Parathyroid adenoma (tissue), 2 donors: ENCODE measurements around the gene KLF15.

Source experiments
- H2AFZ ChIP-seq: fragments of 300-600 bp; sonication (generic); one replicate; pipeline ENCODE4 v1.7.0; 2017; ENCODE audit warnings: antibody characterized with exemption, mild to moderate bottlenecking
- H3K27ac ChIP-seq: fragments of 300-600 bp; sonication (generic); one replicate; pipeline ENCODE4 v1.7.0; 2017
- H3K27me3 ChIP-seq: fragments of 300-600 bp; sonication (generic); one replicate; pipeline ENCODE4 v1.7.0; 2017; ENCODE audit warnings: low read length; ENCODE audit not compliant: control insufficient read depth, insufficient read depth
- H3K36me3 ChIP-seq: fragments of 300-600 bp; sonication (generic); one replicate; pipeline ENCODE4 v1.7.0; 2017; ENCODE audit warnings: low read length; ENCODE audit not compliant: control insufficient read depth, insufficient read depth
- H3K4me1 ChIP-seq: fragments of 300-600 bp; sonication (generic); one replicate; pipeline ENCODE4 v1.7.0; 2017; ENCODE audit warnings: control low read depth
- H3K4me2 ChIP-seq: fragments of 300-600 bp; sonication (generic); one replicate; pipeline ENCODE4 v1.7.0; 2017; ENCODE audit warnings: low read length
- H3K4me3 ChIP-seq: fragments of 300-600 bp; sonication (generic); one replicate; pipeline ENCODE4 v1.7.0; 2017; ENCODE audit warnings: low read depth, low read length
- H3K79me2 ChIP-seq: fragments of 300-600 bp; sonication (generic); one replicate; pipeline ENCODE4 v1.7.0; 2017; ENCODE audit warnings: control low read depth
- H3K9ac ChIP-seq: fragments of 300-600 bp; sonication (generic); one replicate; pipeline ENCODE4 v1.7.0; 2017; ENCODE audit warnings: mild to moderate bottlenecking
- H3K9me3 ChIP-seq: fragments of 300-600 bp; sonication (generic); one replicate; pipeline ENCODE4 v1.7.0; 2017; ENCODE audit warnings: low read length; ENCODE audit not compliant: control insufficient read depth
- TF ChIP-seq, protein P1 (sequence below): fragments of 300-600 bp; sonication (generic); IDR thresholded peaks from one replicate; pipeline ENCODE4 v1.7.0; 2017; ENCODE audit warnings: antibody characterized with exemption, mild to moderate bottlenecking
- donor health status: primary hyperparathyroidism.

Gene KLF15

DNA sequence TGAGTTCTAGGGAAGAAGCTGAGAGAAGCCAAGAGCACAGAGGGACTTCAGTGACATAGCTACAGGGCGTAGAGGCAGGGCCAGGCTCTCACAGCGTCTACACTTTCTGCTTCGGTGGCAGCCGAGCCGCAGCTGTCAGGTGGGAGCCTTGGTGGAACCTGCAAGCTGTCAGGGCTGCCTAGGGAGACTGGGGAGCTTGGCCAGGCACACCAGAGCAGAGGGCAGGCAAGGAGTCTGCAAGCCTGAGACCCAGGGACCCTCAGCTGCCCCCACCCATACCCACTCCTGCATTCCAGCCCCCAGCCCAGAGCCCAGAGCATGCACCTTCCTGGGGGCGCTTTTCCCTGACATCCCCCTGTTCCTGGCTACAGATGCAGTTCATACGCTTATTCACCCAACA is 13.4 kb upstream of the KLF15 start:
- Histone ChIP-seq H3K27ac (no peak overlapping the region), H3K9ac (no peak overlapping the region)

DNA sequence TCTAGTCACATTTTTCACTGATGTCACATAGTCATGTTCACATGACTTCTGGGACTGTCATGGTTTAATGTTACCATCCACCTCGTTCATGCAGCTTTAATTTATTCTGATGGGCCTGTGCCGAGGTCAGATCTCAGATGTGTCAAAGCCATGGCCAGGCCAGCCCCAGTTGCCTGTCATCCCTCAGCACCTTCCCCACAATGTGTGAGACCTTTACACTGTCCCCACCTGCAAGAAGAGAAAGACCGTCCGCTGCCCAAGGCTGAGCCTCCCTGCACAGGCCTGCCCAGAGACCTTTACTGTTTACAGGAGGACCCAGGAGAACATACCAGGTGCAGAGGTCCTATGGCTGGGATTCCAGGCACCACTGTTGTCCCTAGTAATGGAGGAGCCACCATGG is 12.8 kb upstream of the KLF15 start:
- H2AFZ ChIP-seq: no peak overlapping the region
- H3K9ac ChIP-seq: no peak overlapping the region
- H3K4me2 ChIP-seq: no peak overlapping the region
- H3K4me1 ChIP-seq: no peaks in the 10 kb centered on the region
- no peak overlapping the region for H3K4me3 ChIP-seq
- no peaks in the 10 kb centered on the region for H3K79me2 ChIP-seq
- TF ChIP-seq, protein P1, sequence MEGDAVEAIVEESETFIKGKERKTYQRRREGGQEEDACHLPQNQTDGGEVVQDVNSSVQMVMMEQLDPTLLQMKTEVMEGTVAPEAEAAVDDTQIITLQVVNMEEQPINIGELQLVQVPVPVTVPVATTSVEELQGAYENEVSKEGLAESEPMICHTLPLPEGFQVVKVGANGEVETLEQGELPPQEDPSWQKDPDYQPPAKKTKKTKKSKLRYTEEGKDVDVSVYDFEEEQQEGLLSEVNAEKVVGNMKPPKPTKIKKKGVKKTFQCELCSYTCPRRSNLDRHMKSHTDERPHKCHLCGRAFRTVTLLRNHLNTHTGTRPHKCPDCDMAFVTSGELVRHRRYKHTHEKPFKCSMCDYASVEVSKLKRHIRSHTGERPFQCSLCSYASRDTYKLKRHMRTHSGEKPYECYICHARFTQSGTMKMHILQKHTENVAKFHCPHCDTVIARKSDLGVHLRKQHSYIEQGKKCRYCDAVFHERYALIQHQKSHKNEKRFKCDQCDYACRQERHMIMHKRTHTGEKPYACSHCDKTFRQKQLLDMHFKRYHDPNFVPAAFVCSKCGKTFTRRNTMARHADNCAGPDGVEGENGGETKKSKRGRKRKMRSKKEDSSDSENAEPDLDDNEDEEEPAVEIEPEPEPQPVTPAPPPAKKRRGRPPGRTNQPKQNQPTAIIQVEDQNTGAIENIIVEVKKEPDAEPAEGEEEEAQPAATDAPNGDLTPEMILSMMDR: no peak
- H3K27ac ChIP-seq: no peak overlapping the region
- H3K9me3 ChIP-seq: no peaks in the 10 kb centered on the region
- no peaks in the 10 kb centered on the region for H3K27me3 ChIP-seq
- H3K36me3 ChIP-seq: no peaks in the 10 kb centered on the region

More for the DNA sequence above, 13.4 kb upstream of the KLF15 start:
- Histone ChIP-seq H3K79me2 (no peaks in the 10 kb centered on the region), H3K4me1 (no peaks in the 10 kb centered on the region), H3K36me3 (no peaks in the 10 kb centered on the region), H2AFZ (no peak overlapping the region), H3K27me3 (no peaks in the 10 kb centered on the region), H3K4me3 (no peak overlapping the region), H3K4me2 (no peak overlapping the region), H3K9me3 (no peaks in the 10 kb centered on the region)
- TF ChIP-seq, protein P1: no peak

DNA sequence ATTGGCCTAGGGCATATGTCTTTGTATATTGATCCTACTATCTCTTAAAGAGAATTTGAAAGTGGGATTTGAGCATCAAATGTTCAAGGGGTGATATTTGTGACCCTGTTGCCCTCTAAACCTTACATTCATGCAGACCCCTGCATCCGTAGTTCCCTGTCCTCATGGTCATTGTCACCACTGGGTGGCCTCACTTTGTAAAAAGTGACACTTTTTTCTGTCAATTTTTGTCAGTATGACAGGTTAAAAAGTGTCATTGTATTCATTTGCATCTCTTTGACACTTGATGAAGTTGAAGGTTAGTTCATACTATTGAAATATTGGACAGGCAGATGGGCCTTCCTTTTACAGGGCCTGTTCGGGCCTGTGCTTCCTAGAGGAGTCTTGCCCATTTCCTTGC is 12.3 kb upstream of the KLF15 start:
- no peak overlapping the region for H2AFZ ChIP-seq
- H3K79me2 ChIP-seq: no peaks in the 10 kb centered on the region
- H3K4me1 ChIP-seq: no peaks in the 10 kb centered on the region
- no peak overlapping the region for H3K4me2 ChIP-seq
- H3K9ac ChIP-seq: no peak overlapping the region
- H3K27me3 ChIP-seq: no peaks in the 10 kb centered on the region
- TF ChIP-seq, protein P1: no peak
- no peaks in the 10 kb centered on the region for H3K36me3 ChIP-seq
- H3K9me3 ChIP-seq: no peaks in the 10 kb centered on the region
- H3K4me3 ChIP-seq: no peak overlapping the region
- H3K27ac ChIP-seq: no peak overlapping the region

DNA sequence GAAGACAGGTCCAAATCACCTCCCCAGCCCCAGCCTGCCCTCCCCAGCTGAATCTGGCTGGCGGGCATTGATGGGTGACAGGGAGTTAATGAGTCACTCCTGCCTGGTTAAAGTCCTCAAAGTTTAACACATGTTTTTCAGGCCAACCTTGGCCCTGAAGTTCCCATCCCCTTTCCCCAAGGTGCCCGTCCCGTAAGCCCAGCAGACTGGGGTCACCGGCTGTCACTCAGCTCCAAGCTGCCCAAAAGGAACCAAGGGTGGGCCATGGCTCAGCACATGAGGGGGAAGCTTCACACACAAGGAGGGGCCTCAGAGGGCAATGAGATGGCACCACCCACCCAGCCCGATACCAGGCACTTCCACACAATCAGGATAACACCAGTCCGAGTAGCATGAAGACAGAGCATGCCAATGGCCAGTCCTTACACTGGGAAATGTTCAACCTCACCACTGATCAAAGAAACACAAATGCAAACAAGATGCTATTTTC is 10.2 kb upstream of the KLF15 start:
- H3K4me3 ChIP-seq: no peak overlapping the region
- no peaks in the 10 kb centered on the region for H3K27me3 ChIP-seq
- TF ChIP-seq, protein P1: no peak
- no peaks in the 10 kb centered on the region for H3K4me1 ChIP-seq
- no peak overlapping the region for H3K9ac ChIP-seq
- no peaks in the 10 kb centered on the region for H3K79me2 ChIP-seq
- no peak overlapping the region for H3K4me2 ChIP-seq
- H3K36me3 ChIP-seq: no peaks in the 10 kb centered on the region
- H2AFZ ChIP-seq: no peak overlapping the region
- no peaks in the 10 kb centered on the region for H3K9me3 ChIP-seq
- H3K27ac ChIP-seq: no peak overlapping the region
